K562 treated with DMSO at 1 percent for 4 hours (cell line): ENCODE results near the gene TBCE. TPM values are rescaled to one million over a fixed set of nuclear protein-coding genes. Genes with fewer than 3 reads are reported as not detected.

Experiments used
- total RNA-seq: library from RNA; unstranded; fragments of 300-600 nt; gene quantifications from 2 replicates; pipeline ENCODE4 v1.2.3, GENCODE V29; 2022; ENCODE audit not compliant: insufficient read depth

Gene TBCE
- 41.6 and 42.9 TPM in 2 replicates for total RNA-seq

DNA sequence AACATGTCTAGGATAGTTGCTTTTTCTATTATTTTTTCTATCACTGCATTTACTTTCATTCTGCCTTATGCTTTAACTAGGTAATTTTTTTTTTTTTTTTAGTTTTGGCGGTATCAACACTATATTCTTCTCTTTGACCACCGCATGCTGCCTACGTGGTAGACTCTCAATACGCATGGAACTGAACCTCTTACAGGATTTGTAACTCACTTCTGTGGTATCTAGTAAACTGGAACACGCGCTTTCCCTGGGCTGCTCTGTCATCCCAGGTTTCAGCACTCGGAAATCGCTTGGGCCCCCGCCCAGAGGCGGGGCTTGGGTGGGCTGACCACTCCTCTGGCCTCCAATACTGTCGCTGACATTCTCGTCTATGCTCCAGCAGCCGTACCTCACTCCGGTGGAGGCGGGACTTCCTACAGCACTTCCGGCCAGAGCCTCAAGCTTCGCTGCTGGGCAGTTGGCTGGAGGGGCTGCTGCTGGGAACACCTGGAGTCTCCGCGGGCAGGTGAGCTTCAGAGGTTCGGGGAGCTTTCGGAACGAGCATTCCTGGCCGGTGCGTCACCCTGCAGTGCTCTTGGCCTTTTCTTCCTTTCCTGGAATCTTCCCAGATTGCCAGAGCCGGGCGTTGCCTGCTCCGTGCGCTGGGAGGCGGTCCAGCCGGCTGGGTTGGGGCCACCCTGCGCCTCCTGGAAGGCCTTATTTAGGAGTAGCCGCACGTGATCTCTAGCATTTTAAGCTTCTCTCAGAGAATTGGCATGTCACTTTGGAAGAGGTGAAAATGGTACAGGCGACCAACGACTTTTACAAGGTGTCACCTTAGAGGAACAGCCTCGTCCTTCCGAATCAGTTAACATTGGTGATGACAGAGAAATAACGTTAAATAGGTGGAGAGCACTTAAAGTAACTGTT lies at the start of gene TBCE:
TSS of gene TBCE (plus strand) at position 428 of the 909 bp plus-strand sequence. CDS start 12,623 bp downstream, outside the sequence.

GRCh38 chr1:235327559-235328270 lies 39.5 kb upstream of the TBCE start, which contains the start of gene ARID4B:
TSS of gene ARID4B (minus strand) at chr1:235328179. CDS start at chr1:235326919, 1,260 bp downstream.

DNA sequence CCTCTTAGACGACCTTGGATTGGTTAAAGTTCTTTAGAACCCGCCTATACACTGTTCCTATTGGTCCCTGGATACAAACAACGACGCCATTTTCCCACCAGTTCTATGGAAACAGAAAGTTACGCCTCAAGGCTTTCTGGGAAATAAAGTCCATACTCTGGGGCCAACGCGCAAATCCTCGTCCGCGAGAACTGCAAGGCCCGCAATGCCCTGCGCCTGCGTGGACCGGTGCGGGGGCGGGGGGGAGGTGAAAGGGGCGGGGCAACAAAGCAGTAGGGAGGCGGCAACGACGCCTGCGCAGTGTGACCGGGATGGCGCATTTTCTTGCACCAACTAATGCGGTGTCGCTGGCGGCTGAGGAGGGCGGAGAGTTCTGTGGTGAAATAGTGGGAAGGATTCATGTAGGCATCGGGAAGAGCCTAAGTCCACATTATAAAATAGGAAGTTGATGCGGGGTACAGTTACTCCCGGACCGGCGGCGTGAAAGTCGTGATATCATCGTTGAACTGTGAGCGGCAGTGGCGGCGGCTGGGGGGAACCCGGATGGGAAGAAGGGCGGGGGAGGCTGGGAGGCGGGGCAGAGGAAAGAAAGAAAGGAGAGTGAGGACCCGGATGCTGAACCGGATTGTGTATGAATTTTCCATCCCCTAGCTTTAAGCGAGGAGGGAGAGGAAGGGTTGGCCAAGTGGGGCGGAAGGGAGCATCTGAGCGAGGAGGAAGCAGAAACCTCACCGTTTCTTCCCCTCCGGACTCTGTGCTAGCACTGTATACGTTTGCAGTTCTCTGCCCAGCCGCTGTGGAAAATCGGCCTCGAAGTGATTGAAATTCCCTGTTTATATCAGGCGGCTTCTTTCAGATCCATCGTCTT lies 38.7 kb upstream of the TBCE start, which contains the start of gene GGPS1:
TSS of gene GGPS1 (plus strand) at position 300 of the 868 bp plus-strand sequence. CDS start 6,695 bp downstream, outside the sequence.

Other genes with a start within 250 kb of the TBCE start
- gene TOMM20, start 238.6 kb upstream of the TBCE start, total RNA-seq: 140 and 143 TPM in 2 replicates
- 88.9 and 92.2 TPM in 2 replicates for gene RBM34, start 206.2 kb upstream of the TBCE start, total RNA-seq
- 10.0 and 16.7 TPM in 2 replicates for gene ARID4B, start 39.2 kb upstream of the TBCE start, total RNA-seq
- gene GGPS1, start 38.9 kb upstream of the TBCE start, total RNA-seq: 21.1 and 26.0 TPM in 2 replicates
- gene B3GALNT2, start 137.0 kb downstream of the TBCE start, total RNA-seq: 11.4 and 14.6 TPM in 2 replicates